ENCODE data around the gene COL5A1. TPM values are rescaled to one million over a fixed set of nuclear protein-coding genes. Genes with fewer than 3 reads are reported as not detected.

Gene COL5A1
- total and polyA plus RNA-seq, 2 donors (not counting 1 experiment from before 2014, with no cell fraction given), result 72.8 to 109 TPM

- H3K27ac ChIP-seq (ENCODE audit: insufficient read depth, low read length), result no peak overlapping the region
- H3K27me3 ChIP-seq (ENCODE audit: control insufficient read depth, insufficient read depth, low read length), result no peaks in the 10 kb centered on the region
- H3K79me2 ChIP-seq (ENCODE audit: control insufficient read depth, insufficient read depth, low read length), result no peaks in the 10 kb centered on the region
- H3K4me3 ChIP-seq (replicated peaks in 1 of 4; ENCODE audit: control extremely low read depth in 1 of 4, insufficient read depth in 1 of 4, low read depth in 3 of 4, low read length in 4 of 4), result no peak overlapping the region
- H2AFZ ChIP-seq (ENCODE audit: low read length), result no peak overlapping the region
- no peaks in the 10 kb centered on the region for H3K9me3 ChIP-seq (ENCODE audit: control insufficient read depth, insufficient read depth, low read depth, low read length)
- H4K20me1 ChIP-seq (ENCODE audit: control insufficient read depth, extremely low read depth, insufficient read depth, low read length), result no peaks in the 10 kb centered on the region
- no peak for TF ChIP-seq EZH2 (IDR thresholded peaks at IDR 0.05; ENCODE audit: low read length, missing control alignments)
- TF ChIP-seq, protein P1, sequence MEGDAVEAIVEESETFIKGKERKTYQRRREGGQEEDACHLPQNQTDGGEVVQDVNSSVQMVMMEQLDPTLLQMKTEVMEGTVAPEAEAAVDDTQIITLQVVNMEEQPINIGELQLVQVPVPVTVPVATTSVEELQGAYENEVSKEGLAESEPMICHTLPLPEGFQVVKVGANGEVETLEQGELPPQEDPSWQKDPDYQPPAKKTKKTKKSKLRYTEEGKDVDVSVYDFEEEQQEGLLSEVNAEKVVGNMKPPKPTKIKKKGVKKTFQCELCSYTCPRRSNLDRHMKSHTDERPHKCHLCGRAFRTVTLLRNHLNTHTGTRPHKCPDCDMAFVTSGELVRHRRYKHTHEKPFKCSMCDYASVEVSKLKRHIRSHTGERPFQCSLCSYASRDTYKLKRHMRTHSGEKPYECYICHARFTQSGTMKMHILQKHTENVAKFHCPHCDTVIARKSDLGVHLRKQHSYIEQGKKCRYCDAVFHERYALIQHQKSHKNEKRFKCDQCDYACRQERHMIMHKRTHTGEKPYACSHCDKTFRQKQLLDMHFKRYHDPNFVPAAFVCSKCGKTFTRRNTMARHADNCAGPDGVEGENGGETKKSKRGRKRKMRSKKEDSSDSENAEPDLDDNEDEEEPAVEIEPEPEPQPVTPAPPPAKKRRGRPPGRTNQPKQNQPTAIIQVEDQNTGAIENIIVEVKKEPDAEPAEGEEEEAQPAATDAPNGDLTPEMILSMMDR (conservative IDR thresholded peaks at IDR 0.05 in 1 of 2, IDR thresholded peaks at IDR 0.05 in 1 of 2; ENCODE audit: low read depth in 1 of 2, low read length in 2 of 2), result no peak
- H3K4me1 ChIP-seq (ENCODE audit: control insufficient read depth, extremely low read depth, insufficient read depth, low read length), result peaks cover 7% of the 10 kb centered on the region
- DNase-seq (ENCODE audit: low read depth in 2 of 2), result no peak
- H3K4me2 ChIP-seq (ENCODE audit: extremely low read depth, insufficient read depth, low read length), result no peak overlapping the region
- peaks cover 57% of the 10 kb centered on the region for H3K36me3 ChIP-seq (ENCODE audit: control insufficient read depth, insufficient read depth, low read length)
- no peak overlapping the region for H3K9ac ChIP-seq (ENCODE audit: insufficient read depth, low read length)
Measured at GRCh38 chr9:134813841-134814240, 172.2 kb downstream of the COL5A1 start.

- peaks cover 59% of the 10 kb centered on the region for H3K36me3 ChIP-seq (ENCODE audit: control insufficient read depth, insufficient read depth, low read length)
- H3K4me2 ChIP-seq (ENCODE audit: extremely low read depth, insufficient read depth, low read length), result no peak overlapping the region
- H3K4me3 ChIP-seq (replicated peaks in 1 of 4; ENCODE audit: control extremely low read depth in 1 of 4, insufficient read depth in 1 of 4, low read depth in 3 of 4, low read length in 4 of 4), result no peak overlapping the region
- H3K27ac ChIP-seq (ENCODE audit: insufficient read depth, low read length), result no peak overlapping the region
- no peaks in the 10 kb centered on the region for H3K9me3 ChIP-seq (ENCODE audit: control insufficient read depth, insufficient read depth, low read depth, low read length)
- peak; percentile 31 to 71 for DNase-seq (ENCODE audit: low read depth in 2 of 2)
- H2AFZ ChIP-seq (ENCODE audit: low read length), result no peak overlapping the region
- H3K4me1 ChIP-seq (ENCODE audit: control insufficient read depth, extremely low read depth, insufficient read depth, low read length), result peaks cover 7% of the 10 kb centered on the region
- no peaks in the 10 kb centered on the region for H4K20me1 ChIP-seq (ENCODE audit: control insufficient read depth, extremely low read depth, insufficient read depth, low read length)
- no peaks in the 10 kb centered on the region for H3K79me2 ChIP-seq (ENCODE audit: control insufficient read depth, insufficient read depth, low read length)
- H3K27me3 ChIP-seq (ENCODE audit: control insufficient read depth, insufficient read depth, low read length), result no peaks in the 10 kb centered on the region
- H3K9ac ChIP-seq (ENCODE audit: insufficient read depth, low read length), result no peak overlapping the region
- TF ChIP-seq EZH2 (IDR thresholded peaks at IDR 0.05; ENCODE audit: low read length, missing control alignments), result no peak
- TF ChIP-seq, protein P1 (conservative IDR thresholded peaks at IDR 0.05 in 1 of 2, IDR thresholded peaks at IDR 0.05 in 1 of 2; ENCODE audit: low read depth in 1 of 2, low read length in 2 of 2), result no peak
Measured at GRCh38 chr9:134814598-134815215, 173.1 kb downstream of the COL5A1 start.

DNA sequence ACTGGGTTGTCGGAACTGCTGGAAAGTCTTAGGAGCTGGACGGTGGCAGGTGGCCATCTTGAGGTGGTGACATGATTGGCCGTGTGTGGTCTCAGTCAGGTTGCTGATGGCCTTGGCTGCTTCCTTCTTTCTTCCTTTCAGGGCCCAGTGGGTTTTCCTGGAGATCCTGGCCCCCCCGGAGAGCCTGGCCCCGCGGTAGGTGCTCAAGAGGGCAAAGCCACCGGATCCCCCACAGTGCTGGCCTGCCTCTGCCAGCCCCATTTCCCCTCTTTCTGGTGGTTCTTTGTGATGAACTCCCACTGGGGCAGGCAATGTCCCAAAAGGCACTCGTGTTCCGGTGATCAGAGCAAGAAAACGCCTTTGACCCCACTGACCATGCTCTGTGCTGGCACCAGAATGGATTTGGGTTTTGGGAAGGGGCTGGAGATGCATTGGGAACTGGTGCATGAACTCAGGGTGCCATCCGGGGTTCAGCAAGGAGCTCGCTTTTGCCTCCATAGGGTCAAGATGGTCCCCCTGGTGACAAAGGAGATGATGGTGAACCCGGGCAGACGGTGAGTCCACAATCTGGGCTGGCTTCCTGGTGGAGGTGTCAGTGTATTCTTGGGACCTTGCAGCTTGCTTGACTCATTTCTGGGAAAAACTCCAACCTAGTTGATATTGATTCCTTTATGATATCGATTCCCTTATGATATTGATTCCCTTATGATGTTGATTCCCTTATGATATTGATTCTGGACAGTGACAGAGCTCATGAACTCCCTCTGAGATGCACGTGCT, 174.0 kb downstream of the COL5A1 start:
- peaks cover 66% of the 10 kb centered on the region for H3K36me3 ChIP-seq (ENCODE audit: control insufficient read depth, insufficient read depth, low read length)
- TF ChIP-seq, protein P1 (conservative IDR thresholded peaks at IDR 0.05 in 1 of 2, IDR thresholded peaks at IDR 0.05 in 1 of 2; ENCODE audit: low read depth in 1 of 2, low read length in 2 of 2), result no peak
- no peak for TF ChIP-seq EZH2 (IDR thresholded peaks at IDR 0.05; ENCODE audit: low read length, missing control alignments)
- H3K4me3 ChIP-seq (replicated peaks in 1 of 4; ENCODE audit: control extremely low read depth in 1 of 4, insufficient read depth in 1 of 4, low read depth in 3 of 4, low read length in 4 of 4), result no peak overlapping the region
- no peak overlapping the region for H3K4me2 ChIP-seq (ENCODE audit: extremely low read depth, insufficient read depth, low read length)
- H3K9ac ChIP-seq (ENCODE audit: insufficient read depth, low read length), result no peak overlapping the region
- H4K20me1 ChIP-seq (ENCODE audit: control insufficient read depth, extremely low read depth, insufficient read depth, low read length), result no peaks in the 10 kb centered on the region
- no peak overlapping the region for H2AFZ ChIP-seq (ENCODE audit: low read length)
- H3K27me3 ChIP-seq (ENCODE audit: control insufficient read depth, insufficient read depth, low read length), result no peaks in the 10 kb centered on the region
- no peak overlapping the region for H3K27ac ChIP-seq (ENCODE audit: insufficient read depth, low read length)
- DNase-seq (ENCODE audit: low read depth in 2 of 2), result no peak
- H3K4me1 ChIP-seq (ENCODE audit: control insufficient read depth, extremely low read depth, insufficient read depth, low read length), result peaks cover 7% of the 10 kb centered on the region
- H3K79me2 ChIP-seq (ENCODE audit: control insufficient read depth, insufficient read depth, low read length), result no peaks in the 10 kb centered on the region
- no peaks in the 10 kb centered on the region for H3K9me3 ChIP-seq (ENCODE audit: control insufficient read depth, insufficient read depth, low read depth, low read length)

Measured in fibroblast of lung (primary cell).